ENCODE results near the gene TESK1.

DNA sequence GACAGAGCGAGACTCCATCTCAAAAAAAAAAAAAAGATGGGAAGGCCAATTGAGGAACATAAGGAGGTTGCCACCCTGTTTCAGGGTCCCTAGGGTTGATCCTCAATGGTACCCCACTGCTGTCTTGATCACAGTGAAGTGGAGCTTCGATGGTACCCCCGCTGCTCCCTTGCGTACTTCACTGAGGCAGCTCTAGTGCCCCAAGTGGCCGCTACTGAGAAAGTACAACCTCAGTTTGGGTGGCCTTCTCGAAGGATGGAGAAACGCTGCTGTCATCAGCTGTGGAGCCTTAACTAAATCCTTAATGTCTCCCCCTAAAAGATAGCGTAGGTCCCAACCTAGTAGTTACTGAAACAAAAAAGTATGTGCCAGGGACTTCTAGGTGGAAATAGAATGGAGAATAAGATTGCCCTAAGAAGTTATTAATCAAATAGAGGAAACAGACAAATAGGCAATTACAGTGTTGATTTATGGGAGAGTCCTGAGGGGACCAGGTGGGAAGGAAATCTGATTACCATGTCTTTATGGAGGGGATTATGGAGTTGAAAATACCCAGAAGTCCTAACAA lies 6.3 kb downstream of the TESK1 start:
- TF ChIP-seq POLR2A (IDR thresholded peaks at IDR 0.05; ENCODE audit: low read length) (no peak), GATA1 (IDR thresholded peaks at IDR 0.05; ENCODE audit: low read depth, low read length) (no peak)
